ENCODE data around the gene RANBP17. TPM values are rescaled to one million over a fixed set of nuclear protein-coding genes. Genes with fewer than 3 reads are reported as not detected.
"Not testable (repeated sequence)": the region's sequence is repeated elsewhere in the genome, so short reads cannot be mapped to it uniquely, and the experiment has no call there.

The RANBP17 gene
- total RNA-seq, 4 donors from 2014 or later, result 10.2 to 13.8 (median 10.9) TPM

- no peak overlapping the region for H3K27ac ChIP-seq
- in situ Hi-C loops (cut with MboI; ENCODE audit: low pct_ligation_motif_present in 1 of 4, low pct_unique_long_range_greater_than_20kb in 1 of 4, low sequenced_read_pairs in 3 of 4), result no loop called here
- WGBS, 2 donors (ENCODE audit: low coverage in 1 of 2), result 82 to 86% methylated on average over 2 of the region's 2 CpGs
Measured at GRCh38 chr5:171031977-171032376, 170.2 kb downstream of the RANBP17 start.

GRCh38 chr5:171032435-171032973, 170.7 kb downstream of the RANBP17 start:
- no peaks in the 10 kb centered on the region for H3K36me3 ChIP-seq
- no peak overlapping the region for H3K27ac ChIP-seq
- no peak for TF ChIP-seq EP300 (IDR thresholded peaks at IDR 0.05; ENCODE audit: low read depth)
- no peak for TF ChIP-seq POLR2AphosphoS5 (IDR thresholded peaks at IDR 0.05)
- no peak for TF ChIP-seq CTCF (IDR thresholded peaks at IDR 0.05)
- TF ChIP-seq POLR2A (IDR thresholded peaks at IDR 0.05), result no peak
- WGBS, 2 donors (ENCODE audit: low coverage in 1 of 2), result 81 to 95% methylated on average over 2 of the region's 2 CpGs
- no peaks in the 10 kb centered on the region for H3K27me3 ChIP-seq
- intact Hi-C loops (cut with DNase I; ENCODE audit: low total_unique reads), result no loop called here
- H3K4me1 ChIP-seq, result no peaks in the 10 kb centered on the region
- no peaks in the 10 kb centered on the region for H3K9me3 ChIP-seq
- no peak for DNase-seq
- H3K4me3 ChIP-seq, result no peak overlapping the region
- in situ Hi-C loops (cut with MboI; ENCODE audit: low pct_ligation_motif_present in 1 of 4, low pct_unique_long_range_greater_than_20kb in 1 of 4, low sequenced_read_pairs in 3 of 4), result no loop called here

More at GRCh38 chr5:171031977-171032376, 170.2 kb downstream of the RANBP17 start:
- no peaks in the 10 kb centered on the region for H3K4me1 ChIP-seq
- intact Hi-C loops (cut with DNase I; ENCODE audit: low total_unique reads), result no loop called here
- H3K9me3 ChIP-seq, result no peaks in the 10 kb centered on the region
- H3K36me3 ChIP-seq, result no peaks in the 10 kb centered on the region
- no peak overlapping the region for H3K4me3 ChIP-seq
- no peak for DNase-seq
- TF ChIP-seq CTCF (IDR thresholded peaks at IDR 0.05), result no peak
- no peak for TF ChIP-seq POLR2AphosphoS5 (IDR thresholded peaks at IDR 0.05)
- TF ChIP-seq EP300 (IDR thresholded peaks at IDR 0.05; ENCODE audit: low read depth), result no peak
- no peak for TF ChIP-seq POLR2A (IDR thresholded peaks at IDR 0.05)
- no peaks in the 10 kb centered on the region for H3K27me3 ChIP-seq

GRCh38 chr5:171041893-171042292, 180.1 kb downstream of the RANBP17 start:
- H3K36me3 ChIP-seq; H3K9me3 ChIP-seq; H3K4me1 ChIP-seq; intact Hi-C loops (cut with DNase I; ENCODE audit: low total_unique reads); DNase-seq; H3K27me3 ChIP-seq; H3K27ac ChIP-seq; in situ Hi-C loops (cut with MboI; ENCODE audit: low pct_ligation_motif_present in 1 of 4, low pct_unique_long_range_greater_than_20kb in 1 of 4, low sequenced_read_pairs in 3 of 4); H3K4me3 ChIP-seq: not testable (repeated sequence)
- WGBS, 2 donors (ENCODE audit: low coverage in 1 of 2), result 88 to 94% methylated on average over 2 of the region's 2 CpGs

- TF ChIP-seq POLR2A (IDR thresholded peaks at IDR 0.05) (no peak), EP300 (IDR thresholded peaks at IDR 0.05; ENCODE audit: low read depth) (no peak), POLR2AphosphoS5 (IDR thresholded peaks at IDR 0.05) (no peak), CTCF (IDR thresholded peaks at IDR 0.05) (no peak)
- Histone ChIP-seq H3K4me1 (no peaks in the 10 kb centered on the region), H3K9me3 (peaks cover 0 to 8% of the 10 kb centered on the region in 2 donors), H3K36me3 (no peaks in the 10 kb centered on the region), H3K27ac (no peak overlapping the region), H3K27me3 (no peaks in the 10 kb centered on the region), H3K4me3 (no peak overlapping the region)
- in situ Hi-C loops (cut with MboI; ENCODE audit: low pct_ligation_motif_present in 1 of 4, low pct_unique_long_range_greater_than_20kb in 1 of 4, low sequenced_read_pairs in 3 of 4), result no loop called here
- no peak for DNase-seq
- 83 to 93% methylated on average over 1 of the region's 1 CpG for WGBS, 2 donors (ENCODE audit: low coverage in 1 of 2)
- intact Hi-C loops (cut with DNase I; ENCODE audit: low total_unique reads), result no loop called here
Measured at GRCh38 chr5:171050916-171051315, 189.1 kb downstream of the RANBP17 start.

GRCh38 chr5:171055875-171056454, 194.1 kb downstream of the RANBP17 start:
- H3K27me3 ChIP-seq, result no peaks in the 10 kb centered on the region
- no peak overlapping the region for H3K4me3 ChIP-seq
- WGBS, 2 donors (ENCODE audit: low coverage in 1 of 2), result 89 to 100% methylated on average over 3 of the region's 3 CpGs
- in situ Hi-C loops (cut with MboI; ENCODE audit: low pct_ligation_motif_present in 1 of 4, low pct_unique_long_range_greater_than_20kb in 1 of 4, low sequenced_read_pairs in 3 of 4), result no loop called here
- intact Hi-C loops (cut with DNase I; ENCODE audit: low total_unique reads), result no loop called here
- H3K36me3 ChIP-seq, result no peaks in the 10 kb centered on the region
- DNase-seq, result no peak
- peaks cover 0 to 4% of the 10 kb centered on the region in 2 donors for H3K9me3 ChIP-seq
- H3K4me1 ChIP-seq, result no peaks in the 10 kb centered on the region
- H3K27ac ChIP-seq, result no peak overlapping the region
- TF ChIP-seq EP300 (IDR thresholded peaks at IDR 0.05; ENCODE audit: low read depth) (no peak), POLR2A (IDR thresholded peaks at IDR 0.05) (no peak), POLR2AphosphoS5 (IDR thresholded peaks at IDR 0.05) (no peak)
